AG04449 (cell line): ENCODE results near the gene ZBTB16.

Experiments
- CTCF ChIA-PET: fragments of 350-600 bp; formaldehyde crosslinking; extraction: SDS; loops from one replicate; lab custom pipeline; 2021; ENCODE audit warnings: antibody characterized with exemption; lab: Yijun Ruan, JAX
- POLR2A ChIA-PET: fragments of 400-600, 350-600 bp; formaldehyde crosslinking; extraction: SDS; loops from one replicate; lab custom pipeline; 2020; ENCODE audit warnings: antibody characterized with exemption, inconsistent platforms; lab: Yijun Ruan, JAX
- DNase-seq: peaks from one replicate; pipeline ENCODE4 v3.0.0-alpha.2; 2010; ENCODE audit warnings: low read depth, low spot score
- H3K4me3 ChIP-seq: 2 replicates; pipeline ENCODE4 v1.5.1; 2011; ENCODE audit warnings: low read depth, mild to moderate bottlenecking, control low read depth, low read length
- TF ChIP-seq, protein P1 (sequence below): IDR thresholded peaks from one replicate; pipeline ENCODE4 v1.5.1; 2011; ENCODE audit warnings: mild to moderate bottlenecking, moderate library complexity, low read length, control low read depth, inconsistent platforms; ENCODE audit not compliant: insufficient read depth; ENCODE audit errors: missing control alignments

ZBTB16 gene

DNA sequence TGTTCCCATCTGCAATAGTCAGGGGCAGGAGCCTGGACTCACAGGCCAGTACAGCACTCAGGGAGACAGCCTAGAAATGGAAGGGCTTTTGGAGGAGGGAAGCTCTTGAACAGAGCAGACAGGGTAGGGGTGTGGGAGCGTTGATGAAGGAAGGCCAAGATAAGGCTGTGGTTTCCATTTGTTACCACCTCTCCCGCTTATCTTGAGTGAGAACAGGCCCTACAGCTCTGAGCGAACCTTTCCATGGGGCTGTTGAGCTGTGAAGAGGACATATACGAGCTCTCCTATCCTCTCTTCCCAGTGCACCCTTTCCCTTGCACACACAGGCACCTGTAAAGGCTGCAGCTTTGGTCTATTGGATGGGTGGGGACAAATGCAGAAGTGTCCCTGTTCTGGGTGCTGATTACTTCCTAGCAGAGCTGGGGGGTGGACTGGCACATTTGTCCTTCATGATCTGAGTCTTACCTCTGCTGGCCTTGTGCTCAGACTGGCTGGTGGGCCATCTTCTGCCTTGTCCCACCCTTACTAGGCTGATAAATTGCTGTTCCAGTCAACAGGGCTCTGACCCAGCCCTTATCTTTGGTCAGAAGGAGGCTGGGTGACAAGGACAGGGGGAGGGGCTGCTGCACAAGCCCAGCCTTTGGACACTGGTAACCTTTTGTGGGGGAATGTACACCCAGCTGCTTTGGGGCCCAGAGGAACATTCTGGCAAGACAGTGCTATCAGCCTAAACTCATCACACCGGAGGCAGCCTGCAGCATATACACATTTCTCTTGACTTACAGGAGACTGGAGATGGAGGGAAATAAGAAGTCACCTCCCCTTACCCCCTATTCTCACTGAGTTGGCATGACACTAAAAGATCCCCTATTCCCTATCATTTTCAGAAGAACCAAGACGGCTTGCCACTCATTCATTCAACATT is 156.6 kb downstream of the ZBTB16 start:
- POLR2A ChIA-PET: no interaction called here
- CTCF ChIA-PET: interaction anchor here (1.3 kb wide), 1 partner anchor 44 kb away, joined by 3 read pairs; no protein-coding TSS in a partner anchor
- TF ChIP-seq, protein P1, sequence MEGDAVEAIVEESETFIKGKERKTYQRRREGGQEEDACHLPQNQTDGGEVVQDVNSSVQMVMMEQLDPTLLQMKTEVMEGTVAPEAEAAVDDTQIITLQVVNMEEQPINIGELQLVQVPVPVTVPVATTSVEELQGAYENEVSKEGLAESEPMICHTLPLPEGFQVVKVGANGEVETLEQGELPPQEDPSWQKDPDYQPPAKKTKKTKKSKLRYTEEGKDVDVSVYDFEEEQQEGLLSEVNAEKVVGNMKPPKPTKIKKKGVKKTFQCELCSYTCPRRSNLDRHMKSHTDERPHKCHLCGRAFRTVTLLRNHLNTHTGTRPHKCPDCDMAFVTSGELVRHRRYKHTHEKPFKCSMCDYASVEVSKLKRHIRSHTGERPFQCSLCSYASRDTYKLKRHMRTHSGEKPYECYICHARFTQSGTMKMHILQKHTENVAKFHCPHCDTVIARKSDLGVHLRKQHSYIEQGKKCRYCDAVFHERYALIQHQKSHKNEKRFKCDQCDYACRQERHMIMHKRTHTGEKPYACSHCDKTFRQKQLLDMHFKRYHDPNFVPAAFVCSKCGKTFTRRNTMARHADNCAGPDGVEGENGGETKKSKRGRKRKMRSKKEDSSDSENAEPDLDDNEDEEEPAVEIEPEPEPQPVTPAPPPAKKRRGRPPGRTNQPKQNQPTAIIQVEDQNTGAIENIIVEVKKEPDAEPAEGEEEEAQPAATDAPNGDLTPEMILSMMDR: no peak
- no peak overlapping the region for H3K4me3 ChIP-seq
- DNase-seq: no peak

DNA sequence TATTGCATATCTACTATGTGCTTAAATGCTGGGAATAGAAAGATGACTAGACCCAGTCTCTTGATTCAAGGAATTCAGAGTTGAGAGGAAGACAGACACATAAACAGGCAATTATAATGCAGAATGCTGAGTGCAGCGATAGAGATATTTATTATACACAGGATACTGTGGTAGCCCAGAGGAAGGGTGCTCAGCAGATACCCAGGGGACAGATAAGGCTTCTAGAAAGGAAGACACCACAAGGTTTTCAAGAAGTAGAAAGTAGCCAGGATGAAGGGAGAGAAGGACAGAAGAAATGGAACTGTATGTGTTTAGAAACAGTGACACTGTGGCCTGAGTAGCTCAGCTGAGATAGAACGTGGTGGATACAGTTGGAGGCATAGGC is 157.3 kb downstream of the ZBTB16 start:
- DNase-seq: no peak
- TF ChIP-seq, protein P1: no peak
- POLR2A ChIA-PET: no interaction called here
- CTCF ChIA-PET: no interaction called here
- no peak overlapping the region for H3K4me3 ChIP-seq

DNA sequence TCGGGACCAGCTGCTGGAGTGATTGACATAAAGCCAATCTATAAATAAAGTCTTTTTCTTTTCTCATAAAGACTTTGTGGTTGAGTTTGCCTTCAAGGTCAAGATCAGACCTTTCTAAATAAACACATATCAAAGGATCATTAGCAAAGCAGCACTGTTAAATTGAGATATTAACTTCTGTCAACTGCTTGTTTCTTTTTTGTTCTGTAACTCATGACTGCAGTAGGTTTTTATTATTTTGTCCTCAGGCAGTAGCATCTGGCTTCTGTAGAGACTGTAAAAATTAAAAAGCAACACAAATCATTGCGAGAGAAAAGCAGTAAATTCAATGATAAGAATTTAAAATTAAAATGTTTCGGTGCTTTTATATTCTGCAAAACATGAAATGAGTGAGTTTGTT is 159.0 kb downstream of the ZBTB16 start:
- no peak overlapping the region for H3K4me3 ChIP-seq
- TF ChIP-seq, protein P1: no peak
- DNase-seq: no peak
- ChIA-PET POLR2A (no interaction called here), CTCF (no interaction called here)

DNA sequence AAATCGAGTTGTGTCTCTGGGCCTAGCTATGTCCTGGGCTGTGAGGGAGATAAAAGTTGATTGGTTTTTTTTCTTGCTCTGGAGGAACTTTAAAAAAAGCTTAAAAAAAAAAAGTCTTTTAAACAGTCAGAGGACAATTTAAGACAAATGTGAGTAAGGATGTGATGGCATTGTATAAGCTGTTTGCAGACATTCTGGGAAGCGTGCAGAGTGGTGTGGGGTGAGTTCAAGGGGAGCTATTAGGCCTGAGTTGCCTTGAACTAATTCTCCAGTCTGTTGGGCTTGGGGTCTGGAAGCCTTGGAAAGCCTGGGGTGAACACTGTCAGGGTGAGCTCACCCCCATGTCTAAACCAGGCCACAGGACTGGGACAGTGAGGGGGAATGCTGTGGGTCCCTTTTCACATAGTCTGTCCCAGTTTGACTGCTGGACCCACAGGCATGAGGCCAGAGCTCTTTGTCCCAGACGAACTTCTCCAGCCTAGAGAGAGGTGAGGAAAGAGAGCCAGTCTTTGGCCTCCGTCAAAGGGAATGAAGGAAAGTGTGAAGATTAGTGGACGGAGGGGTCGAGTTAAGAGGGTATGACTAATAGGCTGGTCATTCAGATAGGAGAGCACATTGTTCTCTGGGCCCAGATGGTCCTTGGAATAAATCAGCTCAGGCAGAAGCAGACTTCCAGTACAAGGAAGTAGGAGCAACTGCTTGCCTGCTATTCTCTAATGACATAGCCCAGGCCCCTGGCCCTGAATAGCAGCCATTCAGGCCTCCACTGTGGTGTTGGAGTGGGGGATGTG is 160.2 kb downstream of the ZBTB16 start:
- CTCF ChIA-PET: no interaction called here
- DNase-seq: no peak
- TF ChIP-seq, protein P1: no peak
- POLR2A ChIA-PET: interaction anchor here (0.6 kb wide), 1 partner anchor 62 kb away, joined by 3 read pairs; no protein-coding TSS in a partner anchor
- no peak overlapping the region for H3K4me3 ChIP-seq

DNA sequence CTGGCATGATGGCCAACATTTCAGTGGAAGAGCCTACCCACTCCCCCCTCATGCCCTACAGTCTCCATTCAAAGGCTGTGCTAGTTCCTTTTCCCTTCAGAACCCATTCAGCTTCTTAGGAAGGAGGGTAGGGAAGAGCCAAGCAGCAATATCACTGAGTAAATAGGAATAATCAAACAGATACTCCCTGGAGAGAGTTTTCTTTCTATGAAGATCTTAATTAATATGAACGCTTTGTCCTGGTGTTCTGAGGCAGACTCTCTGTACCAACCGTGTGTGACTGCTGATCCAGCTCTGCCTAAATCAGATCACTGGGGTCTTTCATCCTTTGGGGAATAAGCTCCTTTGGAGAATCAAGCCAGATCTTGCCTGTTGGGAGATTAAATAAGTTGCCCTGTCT is 161.5 kb downstream of the ZBTB16 start:
- TF ChIP-seq, protein P1: no peak
- no peak overlapping the region for H3K4me3 ChIP-seq
- no peak for DNase-seq
- ChIA-PET CTCF (no interaction called here), POLR2A (no interaction called here)

DNA sequence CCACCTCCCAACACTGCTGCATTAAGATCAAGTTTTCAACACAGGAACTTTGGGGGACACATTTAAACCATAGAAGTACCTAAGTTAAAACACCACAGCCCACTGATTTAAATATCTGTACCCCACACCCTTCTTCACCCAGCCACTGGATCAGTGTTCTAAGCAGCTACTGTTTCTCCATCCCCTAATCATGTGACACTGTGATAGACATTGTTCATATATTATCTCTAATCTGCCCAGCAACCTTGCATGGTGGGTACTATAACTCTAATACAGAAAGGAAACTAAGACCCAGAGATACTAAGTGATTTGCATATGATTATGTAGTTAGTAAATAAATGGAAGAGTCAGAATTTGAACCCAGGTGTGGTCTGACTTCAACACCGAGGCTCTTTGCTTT is 166.2 kb downstream of the ZBTB16 start:
- TF ChIP-seq, protein P1: no peak
- ChIA-PET CTCF (no interaction called here), POLR2A (no interaction called here)
- no peak for DNase-seq
- H3K4me3 ChIP-seq: no peak overlapping the region
